Caco-2 (cell line): ENCODE data around the gene DNAH1. TPM values are rescaled to one million over a fixed set of nuclear protein-coding genes. Genes with fewer than 3 reads are reported as not detected.

Experiments used
- BruUV-seq: library from RNA; stranded (reverse); fragments of 400-500 nt; replicated peaks from 2 replicates; lab custom pipeline; 2021; lab: Mats Ljungman, UMichigan
- CTCF ChIA-PET: fragments of 300-600 bp; sonication (Branson Sonifier 250); formaldehyde crosslinking; loops from one replicate; lab custom pipeline; 2022; ENCODE audit warnings: antibody characterized with exemption; lab: Charles Lee
- POLR2A ChIA-PET: fragments of 300-600 bp; sonication (Branson Sonifier 250); formaldehyde crosslinking; loops from one replicate; lab custom pipeline; 2022; ENCODE audit warnings: antibody characterized with exemption; lab: Charles Lee
- DNase-seq, 2 experiments: peaks; one replicate each; pipeline versions ENCODE4 v3.0.0 to v3.0.0-alpha.2; 2020 to 2022
- H3K27me3 ChIP-seq: replicated peaks from 2 replicates; pipeline ENCODE4 v1.6.0; 2011; ENCODE audit warnings: low read length; ENCODE audit not compliant: control insufficient read depth, insufficient read depth
- H3K36me3 ChIP-seq: 2 replicates; pipeline ENCODE4 v1.5.1; 2011; ENCODE audit warnings: low read length; ENCODE audit not compliant: control insufficient read depth, insufficient read depth
- H3K4me1 ChIP-seq: fragments of 250-450 bp; sonication (Bioruptor Pico); 2 replicates; pipeline ENCODE4 v1.5.1; 2020; ENCODE audit warnings: mild to moderate bottlenecking
- H3K4me3 ChIP-seq: 2 replicates; pipeline ENCODE4 v1.5.1; 2011; ENCODE audit warnings: low read depth, mild to moderate bottlenecking, control low read depth, low read length
- H3K9me3 ChIP-seq: fragments of 250-450 bp; sonication (Bioruptor Pico); 2 replicates; pipeline ENCODE4 v1.5.1; 2020; ENCODE audit warnings: mild to moderate bottlenecking, moderate library complexity
- H3K27ac Mint-ChIP-seq: one replicate; pipeline ENCODE4 v1.8.0; 2022; ENCODE audit warnings: mixed read lengths; ENCODE audit not compliant: unreplicated experiment
- H3K27me3 Mint-ChIP-seq: one replicate; pipeline ENCODE4 v1.8.0; 2022; ENCODE audit warnings: mixed read lengths; ENCODE audit not compliant: insufficient read depth, unreplicated experiment
- H3K36me3 Mint-ChIP-seq: one replicate; pipeline ENCODE4 v1.8.0; 2022; ENCODE audit warnings: mild to moderate bottlenecking, mixed read lengths; ENCODE audit not compliant: insufficient read depth, unreplicated experiment
- H3K4me1 Mint-ChIP-seq: one replicate; pipeline ENCODE4 v1.8.0; 2022; ENCODE audit warnings: low read depth, mixed read lengths; ENCODE audit not compliant: unreplicated experiment
- H3K4me3 Mint-ChIP-seq: one replicate; pipeline ENCODE4 v1.8.0; 2022; ENCODE audit warnings: mild to moderate bottlenecking, moderate library complexity, mixed read lengths; ENCODE audit not compliant: unreplicated experiment
- H3K9me3 Mint-ChIP-seq: one replicate; pipeline ENCODE4 v1.8.0; 2022; ENCODE audit warnings: mixed read lengths; ENCODE audit not compliant: unreplicated experiment
- CTCF ChIP-seq, 2 experiments: fragments of 200-600 bp in 1 of 2; IDR thresholded peaks; 1 replicate in 1 of 2; 2 replicates in 1 of 2; pipeline versions ENCODE4 v1.5.1 to v1.8.0; 2011 to 2022; ENCODE audit warnings: antibody characterized with exemption in 1 of 2, control low read depth in 1 of 2, inconsistent platforms in 1 of 2, low read depth in 1 of 2, low read length in 1 of 2, mild to moderate bottlenecking in 1 of 2, moderate library complexity in 1 of 2; ENCODE audit not compliant: insufficient read depth in 1 of 2, severe bottlenecking in 1 of 2, unreplicated experiment in 1 of 2
- intact Hi-C: fragments of 100-400 bp; cut with micrococcal nuclease; formaldehyde crosslinking; loops from one replicate; pipeline ENCODE4 v1.10.0; 2022; ENCODE audit not compliant: unreplicated experiment
- total RNA-seq: library from RNA; stranded (reverse); gene quantifications from 2 replicates; pipeline ENCODE4 v1.2.3, GENCODE V29; 2022

The DNAH1 gene
- total RNA-seq, 1 experiment from 2014 or later = 4.1 TPM

- Histone ChIP-seq H3K27me3 (no peaks in the 10 kb centered on the region), H3K4me3 (no peak overlapping the region), H3K4me1 (peaks cover 15% of the 10 kb centered on the region), H3K36me3 (no peaks in the 10 kb centered on the region), H3K9me3 (no peaks in the 10 kb centered on the region)
- intact Hi-C loops = no loop called here
- Mint-ChIP-seq H3K36me3 (no peaks in the 10 kb centered on the region), H3K4me3 (no peak overlapping the region), H3K4me1 (no peaks in the 10 kb centered on the region), H3K27ac (no peak overlapping the region), H3K9me3 (no peaks in the 10 kb centered on the region), H3K27me3 (no peaks in the 10 kb centered on the region)
- CTCF ChIA-PET = no interaction called here
- TF ChIP-seq CTCF (IDR thresholded peaks at IDR 0.05; ENCODE audit: insufficient read depth in 1 of 2, low read depth in 1 of 2, low read length in 1 of 2, severe bottlenecking in 1 of 2, unreplicated experiment in 1 of 2) = no peak
- POLR2A ChIA-PET = no interaction called here
- no peak for DNase-seq
- no TSS peak for BruUV-seq
Observed at GRCh38 chr3:52430416-52430810, 114.3 kb downstream of the DNAH1 start.

- no peaks in the 10 kb centered on the region for H3K36me3 ChIP-seq
- H3K9me3 ChIP-seq = no peaks in the 10 kb centered on the region
- Mint-ChIP-seq H3K27ac (no peak overlapping the region), H3K27me3 (no peaks in the 10 kb centered on the region), H3K4me3 (no peak overlapping the region), H3K4me1 (no peaks in the 10 kb centered on the region), H3K36me3 (no peaks in the 10 kb centered on the region), H3K9me3 (no peaks in the 10 kb centered on the region)
- ChIA-PET POLR2A (no interaction called here), CTCF (no interaction called here)
- no TSS peak for BruUV-seq
- no peak overlapping the region for H3K4me3 ChIP-seq
- H3K4me1 ChIP-seq = peaks cover 15% of the 10 kb centered on the region
- no peak for DNase-seq
- H3K27me3 ChIP-seq = no peaks in the 10 kb centered on the region
- no peak for TF ChIP-seq CTCF (IDR thresholded peaks at IDR 0.05; ENCODE audit: insufficient read depth in 1 of 2, low read depth in 1 of 2, low read length in 1 of 2, severe bottlenecking in 1 of 2, unreplicated experiment in 1 of 2)
- intact Hi-C loops = no loop called here
Observed at GRCh38 chr3:52431459-52432223, 115.5 kb downstream of the DNAH1 start.

- Mint-ChIP-seq H3K4me3 (no peak overlapping the region), H3K27ac (no peak overlapping the region), H3K4me1 (no peaks in the 10 kb centered on the region), H3K27me3 (no peaks in the 10 kb centered on the region), H3K36me3 (no peaks in the 10 kb centered on the region), H3K9me3 (no peaks in the 10 kb centered on the region)
- intact Hi-C loops = no loop called here
- DNase-seq = no peak
- H3K4me1 ChIP-seq = peaks cover 15% of the 10 kb centered on the region
- H3K4me3 ChIP-seq = no peak overlapping the region
- POLR2A ChIA-PET = interaction anchor here (0.6 kb wide), 1 partner anchor 193 kb away, joined by 6 read pairs; the partner anchor contains the start of gene TWF2
- BruUV-seq = no TSS peak
- H3K9me3 ChIP-seq = no peaks in the 10 kb centered on the region
- CTCF ChIA-PET = no interaction called here
- no peak for TF ChIP-seq CTCF (IDR thresholded peaks at IDR 0.05; ENCODE audit: insufficient read depth in 1 of 2, low read depth in 1 of 2, low read length in 1 of 2, severe bottlenecking in 1 of 2, unreplicated experiment in 1 of 2)
- H3K36me3 ChIP-seq = no peaks in the 10 kb centered on the region
- no peaks in the 10 kb centered on the region for H3K27me3 ChIP-seq
Observed at GRCh38 chr3:52432225-52432624, 116.1 kb downstream of the DNAH1 start.
